MG63 (cell line): ENCODE results near the gene ARHGEF28. TPM values are rescaled to one million over a fixed set of nuclear protein-coding genes. Genes with fewer than 3 reads are reported as not detected.
A peak's percentile ranks its signal among the peaks of the same experiment; 100 is the strongest.

Source experiments
- DNase-seq: peaks from one replicate; pipeline ENCODE4 v3.0.0-alpha.2; 2020
- H3K27me3 ChIP-seq: fragments of 250-450 bp; sonication (Bioruptor Pico); 2 replicates; pipeline ENCODE4 v1.5.1; 2020; ENCODE audit warnings: mild to moderate bottlenecking, moderate library complexity
- H3K36me3 ChIP-seq: fragments of 250-450 bp; sonication (Bioruptor Pico); 2 replicates; pipeline ENCODE4 v1.5.1; 2020; ENCODE audit warnings: mild to moderate bottlenecking, moderate library complexity
- H3K4me3 ChIP-seq: fragments of 250-450 bp; sonication (Bioruptor Pico); 2 replicates; pipeline ENCODE4 v1.5.1; 2020; ENCODE audit warnings: mild to moderate bottlenecking, moderate library complexity
- H3K9me3 ChIP-seq: fragments of 250-450 bp; sonication (Bioruptor Pico); 2 replicates; pipeline ENCODE4 v1.5.1; 2020; ENCODE audit warnings: mild to moderate bottlenecking, moderate library complexity
- total RNA-seq: library from RNA; depleted of rRNA; stranded (reverse); fragments of >200 nt; shearing (Covaris generic); gene quantifications from 2 replicates; pipeline ENCODE4 v1.2.3, GENCODE V29; 2014; ENCODE audit warnings: low replicate concordance

ARHGEF28 gene
- total RNA-seq, 1 experiment from 2014 or later, result 7.6 TPM

DNA sequence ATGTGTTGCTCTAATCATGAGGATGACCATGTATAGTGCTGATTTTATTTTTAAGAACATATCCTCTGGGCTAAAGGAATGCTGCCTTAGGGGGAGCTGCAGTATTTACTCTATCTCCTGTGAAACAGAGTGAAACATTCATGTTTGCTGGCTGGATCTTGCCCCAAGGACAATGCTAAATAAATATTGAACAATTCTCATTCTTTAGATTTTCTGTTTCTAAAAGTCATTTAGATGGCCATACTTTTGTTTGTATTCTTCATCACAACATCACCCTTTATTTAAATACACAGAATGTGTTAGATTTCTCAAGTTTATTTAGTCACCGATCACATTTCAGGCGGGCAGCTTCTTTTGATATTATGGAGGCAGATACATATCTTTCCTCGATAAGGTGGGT lies 103.3 kb downstream of the ARHGEF28 start:
- Histone ChIP-seq H3K36me3 (no peaks in the 10 kb centered on the region), H3K4me3 (no peak overlapping the region), H3K9me3 (no peaks in the 10 kb centered on the region), H3K27me3 (no peaks in the 10 kb centered on the region)
- DNase-seq, result no peak

DNA sequence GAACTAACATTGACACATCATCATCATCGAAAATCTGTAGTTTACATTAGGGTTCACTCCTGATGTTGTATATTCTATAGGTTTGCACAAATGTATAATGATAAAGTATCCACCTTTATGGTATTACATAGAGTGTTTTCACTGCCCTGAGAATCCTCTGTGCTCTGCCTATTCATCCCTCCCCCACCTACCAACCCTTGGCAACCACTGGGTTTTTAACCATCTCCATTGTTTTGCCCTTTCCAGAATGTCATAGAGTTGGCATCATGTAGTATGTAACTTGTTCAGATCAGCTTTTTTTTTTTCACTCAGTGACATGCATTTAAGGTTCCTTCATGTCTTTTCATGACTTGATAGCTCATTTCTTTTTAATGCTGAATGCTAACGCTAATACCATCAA lies 106.0 kb downstream of the ARHGEF28 start:
- H3K27me3 ChIP-seq, result no peaks in the 10 kb centered on the region
- no peak overlapping the region for H3K4me3 ChIP-seq
- no peak for DNase-seq
- no peaks in the 10 kb centered on the region for H3K36me3 ChIP-seq
- H3K9me3 ChIP-seq, result no peaks in the 10 kb centered on the region

GRCh38 chr5:73733219-73733618 lies 107.2 kb downstream of the ARHGEF28 start:
- DNase-seq, result peak; percentile 28
- H3K4me3 ChIP-seq, result no peak overlapping the region
- no peaks in the 10 kb centered on the region for H3K36me3 ChIP-seq
- no peaks in the 10 kb centered on the region for H3K27me3 ChIP-seq
- no peaks in the 10 kb centered on the region for H3K9me3 ChIP-seq

DNA sequence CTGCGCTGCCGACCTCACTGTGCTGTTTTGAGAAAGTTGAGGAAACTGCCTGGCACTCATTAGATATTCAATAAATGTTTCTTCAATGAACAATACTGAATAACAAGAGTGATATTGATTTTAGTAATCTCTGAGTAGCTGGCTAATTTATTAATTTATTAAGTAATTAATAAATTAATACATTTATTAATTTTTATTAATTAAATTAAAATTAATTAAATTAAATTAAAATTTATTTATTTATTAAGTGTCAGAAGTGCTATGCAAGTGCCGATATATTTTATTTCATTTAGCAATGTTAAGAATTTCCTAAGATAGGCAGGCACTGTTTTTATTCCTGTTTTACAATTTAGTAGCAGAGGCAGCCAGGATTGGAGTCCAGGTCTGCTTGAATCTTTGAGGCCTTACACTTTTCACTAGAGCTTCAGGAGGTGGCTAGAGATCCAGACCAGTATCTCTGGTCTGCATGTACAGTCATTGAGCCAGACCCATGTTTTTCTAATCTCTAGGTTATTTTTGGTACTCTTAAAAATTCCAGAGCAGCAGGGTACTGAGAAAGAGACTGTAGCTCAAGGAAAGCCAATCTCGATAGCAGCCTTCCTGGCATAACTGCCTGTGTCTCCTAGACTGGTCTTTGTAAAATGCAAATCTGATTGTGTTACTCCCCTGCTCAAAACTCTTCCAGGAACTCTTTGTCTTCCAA lies 109.2 kb downstream of the ARHGEF28 start:
- no peaks in the 10 kb centered on the region for H3K9me3 ChIP-seq
- no peaks in the 10 kb centered on the region for H3K36me3 ChIP-seq
- H3K27me3 ChIP-seq, result no peaks in the 10 kb centered on the region
- DNase-seq, result no peak
- no peak overlapping the region for H3K4me3 ChIP-seq

GRCh38 chr5:73739650-73740049 lies 113.7 kb downstream of the ARHGEF28 start:
- Histone ChIP-seq H3K36me3 (no peaks in the 10 kb centered on the region), H3K27me3 (no peaks in the 10 kb centered on the region), H3K9me3 (no peaks in the 10 kb centered on the region), H3K4me3 (no peak overlapping the region)
- no peak for DNase-seq

DNA sequence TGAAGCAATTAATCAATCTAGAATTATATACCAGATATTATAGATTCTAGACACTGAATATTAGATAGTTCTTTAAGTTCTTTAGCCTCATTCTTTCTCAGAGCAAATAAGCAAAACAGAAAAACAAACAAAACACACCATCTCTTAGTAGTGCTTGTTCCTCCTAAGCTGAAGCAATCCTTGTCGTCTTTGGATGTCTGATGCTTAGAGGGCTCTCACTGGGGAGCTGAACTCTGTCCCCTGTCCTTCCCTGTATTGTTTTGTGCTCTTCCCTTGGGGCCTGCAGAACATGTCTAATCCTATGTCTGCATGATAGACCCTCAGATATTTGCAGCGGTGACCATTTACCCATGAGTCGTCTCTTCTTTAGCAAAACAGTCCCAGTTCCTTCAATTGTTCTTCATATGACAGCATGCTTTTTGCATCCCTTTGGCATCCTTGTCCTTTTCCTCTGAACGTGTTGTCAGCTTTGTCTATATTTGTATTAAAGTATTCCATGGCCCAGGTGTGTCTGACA lies 114.3 kb downstream of the ARHGEF28 start:
- DNase-seq, result no peak
- H3K9me3 ChIP-seq, result no peaks in the 10 kb centered on the region
- no peak overlapping the region for H3K4me3 ChIP-seq
- no peaks in the 10 kb centered on the region for H3K27me3 ChIP-seq
- no peaks in the 10 kb centered on the region for H3K36me3 ChIP-seq

GRCh38 chr5:73743161-73743560 lies 117.2 kb downstream of the ARHGEF28 start:
- Histone ChIP-seq H3K36me3 (no peaks in the 10 kb centered on the region), H3K4me3 (no peak overlapping the region), H3K27me3 (no peaks in the 10 kb centered on the region), H3K9me3 (peaks cover 2% of the 10 kb centered on the region; the same call in 1 of the 2 replicates)
- DNase-seq, result no peak

GRCh38 chr5:73745836-73746235 lies 119.8 kb downstream of the ARHGEF28 start:
- no peak overlapping the region for H3K4me3 ChIP-seq

GRCh38 chr5:73746608-73747007 lies 120.6 kb downstream of the ARHGEF28 start:
- no peak for DNase-seq
- H3K27me3 ChIP-seq, result no peaks in the 10 kb centered on the region
- peaks cover 2% of the 10 kb centered on the region; the same call in 1 of the 2 replicates for H3K9me3 ChIP-seq
- peaks cover 4% of the 10 kb centered on the region; the same call in 1 of the 2 replicates for H3K36me3 ChIP-seq
- H3K4me3 ChIP-seq, result no peak overlapping the region

More at GRCh38 chr5:73745836-73746235, 119.8 kb downstream of the ARHGEF28 start:
- peaks cover 4% of the 10 kb centered on the region; the same call in 1 of the 2 replicates for H3K36me3 ChIP-seq
- no peaks in the 10 kb centered on the region for H3K27me3 ChIP-seq
- peaks cover 2% of the 10 kb centered on the region; the same call in 1 of the 2 replicates for H3K9me3 ChIP-seq
- no peak for DNase-seq

DNA sequence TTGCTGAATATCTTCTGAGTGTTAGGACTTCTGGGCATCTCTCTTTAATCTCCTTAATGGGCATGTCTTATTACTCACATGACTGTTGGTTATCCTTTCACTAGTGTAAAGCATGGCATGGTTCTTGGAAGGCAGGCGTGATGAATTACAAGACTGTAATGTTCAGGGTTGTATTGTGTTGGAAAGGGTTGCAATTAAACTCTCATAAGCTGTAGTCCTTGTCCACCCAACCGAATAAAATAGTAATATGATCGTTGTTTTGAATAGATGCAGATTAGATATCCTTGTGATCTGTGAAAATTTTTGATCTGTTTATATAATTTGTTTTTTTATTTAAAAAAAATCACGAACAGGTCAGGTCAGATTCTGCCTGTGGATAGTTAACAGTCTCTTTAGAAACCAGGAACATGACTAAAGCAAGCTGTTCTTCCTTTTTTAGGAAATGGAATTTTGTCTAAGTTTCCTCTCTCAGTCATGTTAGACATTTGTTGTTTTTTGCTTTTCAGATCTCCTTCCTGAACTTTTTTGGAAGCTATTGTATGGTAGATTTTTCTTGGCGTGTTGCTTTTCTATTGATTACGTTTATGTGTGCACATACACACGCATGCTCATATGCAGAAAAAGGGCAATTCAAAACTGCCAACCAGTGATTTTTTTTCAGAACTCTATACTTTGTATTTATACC lies 121.8 kb downstream of the ARHGEF28 start:
- Histone ChIP-seq H3K36me3 (peaks cover 4% of the 10 kb centered on the region; the same call in 1 of the 2 replicates), H3K4me3 (no peak overlapping the region), H3K27me3 (no peaks in the 10 kb centered on the region), H3K9me3 (peaks cover 2% of the 10 kb centered on the region; the same call in 1 of the 2 replicates)
- DNase-seq, result no peak

- Histone ChIP-seq H3K4me3 (no peak overlapping the region), H3K36me3 (peaks cover 11% of the 10 kb centered on the region), H3K9me3 (peaks cover 2% of the 10 kb centered on the region; the same call in 1 of the 2 replicates), H3K27me3 (no peaks in the 10 kb centered on the region)
- DNase-seq, result peak; percentile 30
Observed at GRCh38 chr5:73748510-73749400, 122.8 kb downstream of the ARHGEF28 start.

GRCh38 chr5:73749485-73750270 lies 123.7 kb downstream of the ARHGEF28 start:
- Histone ChIP-seq H3K27me3 (no peaks in the 10 kb centered on the region), H3K4me3 (no peak overlapping the region), H3K9me3 (peaks cover 2% of the 10 kb centered on the region; the same call in 1 of the 2 replicates), H3K36me3 (peaks cover 11% of the 10 kb centered on the region)
- no peak for DNase-seq

DNA sequence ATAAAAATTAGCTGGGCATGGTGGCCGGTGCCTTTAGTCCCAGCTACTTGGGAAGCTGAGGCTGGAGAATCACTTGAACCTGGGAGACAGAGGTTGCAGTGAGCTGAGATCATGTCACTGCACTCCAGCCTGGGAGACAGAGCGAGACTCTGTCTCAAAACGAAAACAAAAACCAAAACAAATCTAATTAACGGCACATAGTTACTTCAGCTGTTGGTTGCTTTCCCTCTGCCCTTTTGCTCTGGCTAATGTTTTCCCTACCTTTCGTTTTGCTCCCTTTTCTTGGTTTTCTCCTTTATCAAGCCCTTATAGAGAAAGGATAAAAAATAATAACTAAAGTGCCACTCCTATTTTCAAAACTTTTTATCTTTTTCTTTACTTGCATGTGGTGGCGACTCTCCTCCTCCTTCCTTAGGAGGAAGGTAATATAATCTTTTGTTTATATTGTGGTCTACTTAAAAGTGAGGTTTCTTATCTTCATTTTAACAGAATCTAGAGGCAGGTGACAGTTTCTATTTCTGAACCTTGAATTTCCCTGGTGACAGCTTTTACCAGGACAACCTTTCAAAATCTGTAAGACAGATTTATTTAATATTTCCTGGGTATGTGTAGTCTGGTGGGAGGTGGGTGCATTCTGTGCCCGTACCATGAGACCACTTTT lies 125.4 kb downstream of the ARHGEF28 start:
- H3K4me3 ChIP-seq, result no peak overlapping the region
- DNase-seq, result no peak
- H3K27me3 ChIP-seq, result no peaks in the 10 kb centered on the region

DNA sequence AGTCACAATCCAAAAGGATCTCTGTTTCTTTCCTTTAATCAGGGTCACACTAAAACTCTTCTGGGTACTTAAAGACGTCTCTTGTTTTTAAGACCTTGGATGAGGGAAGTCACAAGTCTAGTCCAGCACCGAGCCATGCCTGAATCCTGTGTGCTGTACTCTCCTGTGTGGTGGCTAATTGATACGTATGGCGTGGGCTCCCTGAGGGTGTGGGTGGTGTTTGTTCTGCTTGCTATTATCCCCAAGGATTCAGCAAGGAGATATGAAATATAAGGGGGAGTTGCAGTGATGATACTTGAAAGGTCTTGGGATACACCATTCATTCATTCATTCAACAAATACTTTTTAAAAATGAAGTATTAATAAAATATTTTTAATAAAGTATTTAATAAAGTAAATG lies 128.3 kb downstream of the ARHGEF28 start:
- H3K4me3 ChIP-seq, result no peak overlapping the region
- no peaks in the 10 kb centered on the region for H3K9me3 ChIP-seq
- no peaks in the 10 kb centered on the region for H3K27me3 ChIP-seq
- peaks cover 11% of the 10 kb centered on the region for H3K36me3 ChIP-seq
- no peak for DNase-seq

More for the DNA sequence above, 125.4 kb downstream of the ARHGEF28 start:
- H3K36me3 ChIP-seq, result peaks cover 11% of the 10 kb centered on the region
- no peaks in the 10 kb centered on the region for H3K9me3 ChIP-seq

DNA sequence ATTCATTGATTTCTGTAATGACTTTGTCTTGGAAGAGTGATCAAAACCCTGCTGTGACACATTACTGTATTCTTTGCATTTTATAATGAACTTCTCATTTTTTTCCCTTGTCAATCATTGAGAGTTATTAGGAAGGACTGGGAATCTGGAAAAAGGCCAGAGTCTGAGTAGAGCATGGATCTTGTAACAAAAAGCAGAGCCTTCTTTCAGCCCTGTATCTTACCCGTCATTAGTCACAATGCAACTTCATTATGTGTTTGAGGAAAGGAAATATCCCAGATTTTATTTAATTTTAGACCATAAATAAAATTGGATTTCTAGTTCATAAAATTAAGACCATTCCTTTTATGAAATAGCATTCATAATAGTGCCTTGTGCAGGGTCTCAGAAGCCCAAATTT lies 131.4 kb downstream of the ARHGEF28 start:
- H3K9me3 ChIP-seq, result no peaks in the 10 kb centered on the region
- H3K36me3 ChIP-seq, result peaks cover 7% of the 10 kb centered on the region
- H3K4me3 ChIP-seq, result no peak overlapping the region
- H3K27me3 ChIP-seq, result no peaks in the 10 kb centered on the region
- DNase-seq, result no peak
